HEK293 (cell line): ENCODE results near the gene DOK1.

Experiments used
- CTCF ChIP-seq: fragments of 450-650 bp; formaldehyde crosslinking; IDR thresholded peaks from 2 replicates; pipeline ENCODE4 v1.5.1; 2016; ENCODE audit warnings: missing biosample characterization, missing genetic modification characterization
- MEIS1 ChIP-seq: sonication (generic); formaldehyde crosslinking; IDR thresholded peaks from 2 replicates; pipeline ENCODE4 v1.8.1; 2022; ENCODE audit warnings: missing genetic modification reagents, mild to moderate bottlenecking, borderline replicate concordance
- PRDM10 ChIP-seq: fragments of 450-650 bp; formaldehyde crosslinking; IDR thresholded peaks from 2 replicates; pipeline ENCODE4 v1.5.1; 2016; ENCODE audit warnings: missing biosample characterization, missing genetic modification characterization
- REST ChIP-seq: fragments of 450-650 bp; formaldehyde crosslinking; IDR thresholded peaks from 2 replicates; pipeline ENCODE4 v1.5.1; 2016; ENCODE audit warnings: missing biosample characterization, missing genetic modification characterization
- SP2 ChIP-seq: fragments of 450-650 bp; formaldehyde crosslinking; IDR thresholded peaks from 2 replicates; pipeline ENCODE4 v1.5.1; 2016; ENCODE audit warnings: missing biosample characterization, missing genetic modification characterization
- ZBTB20 ChIP-seq: fragments of 450-650 bp; formaldehyde crosslinking; IDR thresholded peaks from 2 replicates; pipeline ENCODE4 v1.5.1; 2016; ENCODE audit warnings: missing biosample characterization, missing genetic modification characterization
- ZNF211 ChIP-seq: fragments of 450-650 bp; formaldehyde crosslinking; IDR thresholded peaks from 2 replicates; pipeline ENCODE4 v1.5.1; 2016; ENCODE audit warnings: low read depth, missing biosample characterization, missing genetic modification characterization
- ZNF561 ChIP-seq: fragments of 450-650 bp; IDR thresholded peaks from 2 replicates; pipeline ENCODE4 v1.5.1; 2018; ENCODE audit warnings: missing biosample characterization, missing genetic modification characterization, borderline replicate concordance

GRCh38 chr2:74576863-74577229, 22.3 kb downstream of the DOK1 start:
- TF ChIP-seq REST (tag by site-specific recombination) (no peak), PRDM10 (tag by site-specific recombination) (no peak), ZNF211 (no peak), CTCF (no peak), ZNF561 (no peak), ZBTB20 (no peak), MEIS1 (CRISPR knock-in tag) (no peak), SP2 (tag by site-specific recombination) (no peak)
